SK-N-SH (cell line): ENCODE measurements around the gene PPHLN1. TPM values are rescaled to one million over a fixed set of nuclear protein-coding genes. Genes with fewer than 3 reads are reported as not detected.

Source experiments
- CTCF ChIA-PET: fragments of 300-600, 350-600 bp; formaldehyde crosslinking; extraction: SDS; loops from one replicate; lab custom pipeline; 2021; lab: Yijun Ruan, JAX
- POLR2A ChIA-PET: fragments of 350-600 bp; sonication (Branson Sonifier 250); formaldehyde crosslinking; extraction: SDS; loops from one replicate; lab custom pipeline; 2020; ENCODE audit warnings: antibody characterized with exemption, inconsistent platforms; lab: Yijun Ruan, JAX
- DNase-seq: peaks from one replicate; pipeline ENCODE4 v3.0.0; 2012
- H2AFZ ChIP-seq: fragments of 200-600 bp; sonication (generic); 2 replicates; pipeline ENCODE4 v1.8.1; 2016; ENCODE audit warnings: antibody characterized with exemption, mild to moderate bottlenecking, low read depth
- H3F3A ChIP-seq: fragments of 200-600 bp; sonication (generic); replicated peaks from 2 replicates; pipeline ENCODE3; 2016; ENCODE audit warnings: antibody characterized with exemption, mild to moderate bottlenecking; ENCODE audit not compliant: insufficient read depth
- H3K27ac ChIP-seq, 2 experiments: fragments of 200-500 bp in 1 of 2; fragments of 200-600 bp in 1 of 2; sonication (Bioruptor generic) in 1 of 2; sonication (generic), shearing (Covaris generic) in 1 of 2; 2 replicates each; pipeline versions ENCODE4 v1.5.1 to v1.6.1; 2014 to 2016; ENCODE audit warnings: low read depth in 2 of 2, inconsistent platforms in 1 of 2, low read length in 1 of 2, mild to moderate bottlenecking in 1 of 2, mixed read lengths in 1 of 2
- H3K27me3 ChIP-seq: fragments of 200-600 bp; sonication (generic), shearing (Covaris generic); 2 replicates; pipeline ENCODE4 v1.6.1; 2016; ENCODE audit warnings: mixed run types; ENCODE audit not compliant: insufficient read depth
- H3K36me3 ChIP-seq, 2 experiments: fragments of 200-500 bp in 1 of 2; fragments of 200-600 bp in 1 of 2; sonication (Bioruptor generic) in 1 of 2; sonication (generic) in 1 of 2; replicated peaks in 1 of 2; 2 replicates each; pipeline versions ENCODE3 to v1.5.1; 2014 to 2016; ENCODE audit warnings: low read length in 1 of 2, mild to moderate bottlenecking in 1 of 2; ENCODE audit not compliant: insufficient read depth in 2 of 2, control insufficient read depth in 1 of 2
- H3K4me1 ChIP-seq, 2 experiments: fragments of 200-500 bp in 1 of 2; fragments of 200-600 bp in 1 of 2; sonication (Bioruptor generic) in 1 of 2; sonication (generic), shearing (Covaris generic) in 1 of 2; 2 replicates each; pipeline versions ENCODE4 v1.5.1 to v1.6.1; 2014 to 2016; ENCODE audit warnings: low read depth in 1 of 2, low read length in 1 of 2, mixed run types in 1 of 2; ENCODE audit not compliant: insufficient read depth in 2 of 2, control insufficient read depth in 1 of 2
- H3K4me2 ChIP-seq: fragments of 200-600 bp; sonication (generic), shearing (Covaris generic); 2 replicates; pipeline ENCODE4 v1.6.1; 2017; ENCODE audit warnings: mixed run types
- H3K4me3 ChIP-seq, 2 experiments: fragments of 200-500 bp in 1 of 2; fragments of 200-600 bp in 1 of 2; sonication (Bioruptor generic) in 1 of 2; sonication (generic), shearing (Covaris generic) in 1 of 2; 2 replicates each; pipeline versions ENCODE4 v1.5.1 to v1.8.1; 2014 to 2016; ENCODE audit warnings: low read depth in 2 of 2, inconsistent platforms in 1 of 2, low read length in 1 of 2, mild to moderate bottlenecking in 1 of 2, mixed read lengths in 1 of 2, moderate library complexity in 1 of 2
- H3K79me2 ChIP-seq: fragments of 200-600 bp; sonication (generic); 2 replicates; pipeline ENCODE4 v1.8.1; 2017; ENCODE audit warnings: mild to moderate bottlenecking; ENCODE audit not compliant: insufficient read depth
- H3K9ac ChIP-seq: fragments of 200-600 bp; sonication (generic); 2 replicates; pipeline ENCODE4 v1.6.1; 2017; ENCODE audit warnings: mixed run types
- H3K9me2 ChIP-seq: fragments of 200-600 bp; sonication (generic); 2 replicates; pipeline ENCODE4 v1.6.1; 2017; ENCODE audit warnings: mixed run types
- H3K9me3 ChIP-seq: fragments of 200-600 bp; sonication (generic); 2 replicates; pipeline ENCODE4 v1.6.1; 2017; ENCODE audit warnings: mixed run types, mild to moderate bottlenecking, moderate library complexity
- H4K20me1 ChIP-seq: fragments of 200-600 bp; sonication (generic); 2 replicates; pipeline ENCODE4 v1.6.1; 2017; ENCODE audit warnings: mild to moderate bottlenecking, mixed run types; ENCODE audit not compliant: insufficient read depth
- CHD2 ChIP-seq: fragments of 150-350 bp; IDR thresholded peaks from 2 replicates; pipeline ENCODE4 v1.6.1; 2018; ENCODE audit warnings: low read length; ENCODE audit not compliant: partially characterized antibody
- ELF1 ChIP-seq: IDR thresholded peaks from 2 replicates; pipeline ENCODE4 v1.4.0; 2012
- FOXM1 ChIP-seq: IDR thresholded peaks from 2 replicates; pipeline ENCODE4 v1.4.0; 2012; ENCODE audit warnings: low read depth, mild to moderate bottlenecking
- GATA2 ChIP-seq: sonication (generic); formaldehyde crosslinking; IDR thresholded peaks from 2 replicates; pipeline ENCODE4 v1.5.0; 2020; ENCODE audit warnings: mild to moderate bottlenecking, missing genetic modification reagents
- MXI1 ChIP-seq: IDR thresholded peaks from 2 replicates; pipeline ENCODE4 v1.6.1; 2012; ENCODE audit warnings: mild to moderate bottlenecking, low read depth, low read length, improper control_type of control experiment
- NFIC ChIP-seq: IDR thresholded peaks from 2 replicates; pipeline ENCODE4 v1.4.0; 2012; ENCODE audit warnings: borderline replicate concordance
- RAD21 ChIP-seq: IDR thresholded peaks from 2 replicates; pipeline ENCODE4 v1.6.1; 2012; ENCODE audit warnings: mild to moderate bottlenecking, low read length
- SIN3A ChIP-seq: IDR thresholded peaks from 2 replicates; pipeline ENCODE4 v1.6.1; 2012; ENCODE audit warnings: low read depth, mild to moderate bottlenecking, low read length, moderate library complexity, borderline replicate concordance
- SMC3 ChIP-seq: IDR thresholded peaks from 2 replicates; pipeline ENCODE4 v1.6.1; 2012; ENCODE audit warnings: low read depth, low read length, improper control_type of control experiment
- TAF1 ChIP-seq: IDR thresholded peaks from 2 replicates; pipeline ENCODE4 v1.6.1; 2012; ENCODE audit warnings: low read depth, mild to moderate bottlenecking, low read length, moderate library complexity, borderline replicate concordance
- WGBS: methylation state at CpG from one replicate; pipeline ENCODE4 v1.1.6; 2017; ENCODE audit warnings: low lambda C conversion rate; 5-methylcytosine and 5-hydroxymethylcytosine counted together
- polyA plus RNA-seq, 3 experiments: library from polyadenylated mRNA; depleted of rRNA; stranded (reverse); fragments of >200 nt; gene quantifications; 2 replicates each; pipeline ENCODE4 v1.2.3, GENCODE V29; 2012
- TF ChIP-seq, protein P1 (sequence below): IDR thresholded peaks from 2 replicates; pipeline ENCODE4 v1.4.0; 2012; ENCODE audit warnings: low read depth, borderline replicate concordance

Gene PPHLN1
- polyA plus RNA-seq, 1 of the 3 experiments (the other 2 are of a cell fraction): 55.4 TPM

DNA sequence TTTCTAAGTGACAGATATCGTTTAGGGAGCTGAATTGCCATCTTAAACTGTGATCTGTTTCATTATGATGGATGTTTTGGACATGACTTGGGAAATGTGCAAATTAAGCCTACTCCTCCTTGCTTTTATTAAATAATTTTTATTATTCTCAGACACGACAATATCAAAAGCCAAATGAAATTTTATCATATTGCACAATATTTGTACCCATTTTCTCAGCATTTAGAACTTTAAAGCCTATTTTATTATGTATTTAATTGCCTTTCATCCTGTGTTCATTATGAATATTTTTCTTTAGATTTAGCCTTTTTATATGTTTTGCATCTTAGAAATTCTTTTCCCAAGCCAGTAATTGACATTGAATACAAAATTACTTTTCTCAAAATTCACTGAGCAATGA is 102.9 kb downstream of the PPHLN1 start:
- Histone ChIP-seq H3K79me2 (no peaks in the 10 kb centered on the region; the same call in 1 of the 2 replicates), H3K4me1 (peaks cover 0 to 14% of the 10 kb centered on the region in 2 experiments; a peak in 1 of 4 replicates), H3K36me3 (peaks cover 8 to 10% of the 10 kb centered on the region in 2 experiments), H3K9ac (no peak overlapping the region), H4K20me1 (no peaks in the 10 kb centered on the region), H3K27ac (no peak overlapping the region), H3F3A (peaks cover 8% of the 10 kb centered on the region)
- ChIA-PET CTCF (interaction anchor here (1.3 to 2.4 kb wide), 2 partner anchors 14 to 56 kb away, joined by 5 read pairs; no protein-coding TSS in a partner anchor), POLR2A (no interaction called here)
- DNase-seq: no peak
- 90% methylated on average over 2 of the region's 2 CpGs for WGBS
- TF ChIP-seq GATA2: no peak
- TF ChIP-seq TAF1: no peak
- no peak for TF ChIP-seq SMC3
- TF ChIP-seq, all 33 proteins: peak for 0
- no peak overlapping the region for H2AFZ ChIP-seq
- H3K4me2 ChIP-seq: no peak overlapping the region
- H3K4me3 ChIP-seq: no peak overlapping the region
- no peaks in the 10 kb centered on the region for H3K27me3 ChIP-seq
- H3K9me2 ChIP-seq: no peaks in the 10 kb centered on the region
- no peaks in the 10 kb centered on the region for H3K9me3 ChIP-seq

DNA sequence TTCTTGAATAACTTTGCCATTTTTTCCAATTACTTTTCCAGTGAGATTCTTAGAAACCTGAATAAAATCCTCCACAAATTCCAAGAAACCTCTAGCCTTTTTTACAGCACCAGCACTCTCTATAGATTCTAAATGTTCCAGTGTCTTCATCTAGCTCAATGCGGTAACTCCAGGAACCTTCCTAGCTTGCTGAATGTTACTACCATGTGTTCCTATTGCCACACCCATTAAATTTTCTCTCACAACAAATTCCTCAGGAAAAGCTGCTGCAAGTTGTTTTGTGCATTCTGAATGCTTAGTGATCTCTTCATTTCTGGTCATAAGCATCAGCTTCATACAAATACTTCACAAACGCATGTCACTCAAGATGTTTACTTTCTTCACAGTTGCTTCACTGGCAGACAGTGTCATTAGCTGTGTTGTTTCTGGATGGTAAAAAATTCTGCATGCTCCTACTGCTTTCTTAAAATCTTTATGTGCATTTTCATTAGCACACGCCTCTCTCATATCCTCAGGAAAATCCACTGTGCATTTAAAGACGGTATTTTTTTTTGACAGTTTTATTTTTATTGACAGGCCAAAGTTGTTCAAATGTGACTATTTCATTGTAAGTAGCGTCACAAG is 106.7 kb downstream of the PPHLN1 start:
- Histone ChIP-seq H3K27ac (no peak overlapping the region), H3K4me2 (no peak overlapping the region), H3K79me2 (no peaks in the 10 kb centered on the region; the same call in 1 of the 2 replicates), H3K9me3 (no peaks in the 10 kb centered on the region), H4K20me1 (no peaks in the 10 kb centered on the region), H3F3A (no peaks in the 10 kb centered on the region), H3K4me3 (no peak overlapping the region), H3K9me2 (no peaks in the 10 kb centered on the region), H3K4me1 (no peaks in the 10 kb centered on the region), H3K27me3 (no peaks in the 10 kb centered on the region), H3K36me3 (peaks cover 6 to 8% of the 10 kb centered on the region in 2 experiments), H2AFZ (no peak overlapping the region), H3K9ac (no peak overlapping the region)
- no peak for DNase-seq
- 97% methylated on average over 5 of the region's 5 CpGs for WGBS
- ChIA-PET POLR2A (no interaction called here), CTCF (no interaction called here)
- TF ChIP-seq ELF1 (no peak), FOXM1 (no peak), SIN3A (no peak), MXI1 (no peak), NFIC (no peak)
- TF ChIP-seq, protein P1, sequence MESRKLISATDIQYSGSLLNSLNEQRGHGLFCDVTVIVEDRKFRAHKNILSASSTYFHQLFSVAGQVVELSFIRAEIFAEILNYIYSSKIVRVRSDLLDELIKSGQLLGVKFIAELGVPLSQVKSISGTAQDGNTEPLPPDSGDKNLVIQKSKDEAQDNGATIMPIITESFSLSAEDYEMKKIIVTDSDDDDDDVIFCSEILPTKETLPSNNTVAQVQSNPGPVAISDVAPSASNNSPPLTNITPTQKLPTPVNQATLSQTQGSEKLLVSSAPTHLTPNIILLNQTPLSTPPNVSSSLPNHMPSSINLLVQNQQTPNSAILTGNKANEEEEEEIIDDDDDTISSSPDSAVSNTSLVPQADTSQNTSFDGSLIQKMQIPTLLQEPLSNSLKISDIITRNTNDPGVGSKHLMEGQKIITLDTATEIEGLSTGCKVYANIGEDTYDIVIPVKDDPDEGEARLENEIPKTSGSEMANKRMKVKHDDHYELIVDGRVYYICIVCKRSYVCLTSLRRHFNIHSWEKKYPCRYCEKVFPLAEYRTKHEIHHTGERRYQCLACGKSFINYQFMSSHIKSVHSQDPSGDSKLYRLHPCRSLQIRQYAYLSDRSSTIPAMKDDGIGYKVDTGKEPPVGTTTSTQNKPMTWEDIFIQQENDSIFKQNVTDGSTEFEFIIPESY: no peak

DNA sequence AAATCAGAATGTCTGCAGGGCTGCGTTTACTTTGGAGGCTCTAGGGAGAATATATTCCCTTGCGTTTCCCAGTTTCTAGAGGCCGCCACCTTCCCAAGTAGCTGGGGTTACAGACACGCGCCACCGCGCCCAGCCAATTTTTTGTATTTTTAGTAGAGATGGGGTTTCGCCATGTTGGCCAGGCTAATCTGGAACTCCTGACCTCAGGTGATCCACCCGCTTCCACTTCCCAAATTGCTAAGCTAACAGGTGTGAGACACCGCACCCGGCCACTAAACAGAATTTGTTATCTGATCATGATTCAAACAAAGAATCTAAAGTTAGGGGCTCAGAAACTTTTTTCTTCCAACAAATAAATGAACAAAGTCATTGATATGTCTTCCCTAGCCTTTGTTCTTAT is 114.6 kb downstream of the PPHLN1 start:
- no peak overlapping the region for H3K27ac ChIP-seq
- H3K4me2 ChIP-seq: no peak overlapping the region
- CTCF ChIA-PET: no interaction called here
- no peaks in the 10 kb centered on the region for H3K9me2 ChIP-seq
- no peak overlapping the region for H3K4me3 ChIP-seq
- no peaks in the 10 kb centered on the region for H3F3A ChIP-seq
- no peaks in the 10 kb centered on the region for H4K20me1 ChIP-seq
- no peaks in the 10 kb centered on the region; the same call in 1 of the 2 replicates for H3K79me2 ChIP-seq
- no peak overlapping the region for H3K9ac ChIP-seq
- H3K36me3 ChIP-seq: peaks cover 27 to 29% of the 10 kb centered on the region in 2 experiments
- no peaks in the 10 kb centered on the region for H3K4me1 ChIP-seq
- no peaks in the 10 kb centered on the region for H3K9me3 ChIP-seq
- 98% methylated on average over 11 of the region's 11 CpGs for WGBS
- no peak for DNase-seq
- POLR2A ChIA-PET: no interaction called here
- H2AFZ ChIP-seq: no peak overlapping the region
- H3K27me3 ChIP-seq: no peaks in the 10 kb centered on the region
- TF ChIP-seq RAD21 (no peak), CHD2 (no peak), TAF1 (no peak), NFIC (no peak)
